Coronary artery (tissue), 2 donors: ENCODE measurements around the gene IQCH.

Experiments used
- DNase-seq: peaks from one replicate; pipeline ENCODE4 v3.0.0-alpha.2; 2017; ENCODE audit warnings: low spot score
- H3K27ac ChIP-seq, 2 donors: fragments of 200-600 bp; sonication (generic); one replicate each; pipeline ENCODE4 v1.5.1; 2016 to 2019
- H3K4me3 ChIP-seq: fragments of 200-600 bp; sonication (generic); 2 replicates; pipeline ENCODE4 v1.5.1; 2016; ENCODE audit warnings: mild to moderate bottlenecking, moderate library complexity
- CTCF ChIP-seq: fragments of 200-600 bp; sonication (generic); IDR thresholded peaks from one replicate; pipeline ENCODE4 v1.5.1; 2019; ENCODE audit warnings: antibody characterized with exemption

The IQCH gene

GRCh38 chr15:67515557-67515956 lies 261.0 kb downstream of the IQCH start:
- DNase-seq, result no peak
- no peak overlapping the region for H3K27ac ChIP-seq
- H3K4me3 ChIP-seq, result no peak overlapping the region
- TF ChIP-seq CTCF, result no peak

GRCh38 chr15:67520321-67521028 lies 265.9 kb downstream of the IQCH start:
- DNase-seq, result no peak
- peak overlapping the region; percentile 90 to 95 for H3K27ac ChIP-seq
- no peak for TF ChIP-seq CTCF
- peak overlapping the region; percentile 89 for H3K4me3 ChIP-seq

GRCh38 chr15:67521029-67521782 lies 266.6 kb downstream of the IQCH start, which contains the start of gene C15orf61:
TSS of gene C15orf61 (plus strand) at chr15:67521131. CDS start at chr15:67521249, 118 bp downstream.
- H3K27ac ChIP-seq, result peak within 1 kb of the TSS; percentile 90 to 95
- peak; percentile 86 for DNase-seq
- TF ChIP-seq CTCF, result no peak

GRCh38 chr15:67521783-67522568 lies 267.4 kb downstream of the IQCH start:
- DNase-seq, result no peak

More at GRCh38 chr15:67521029-67521782, 266.6 kb downstream of the IQCH start, which contains the start of gene C15orf61:
- peak within 1 kb of the TSS; percentile 89 for H3K4me3 ChIP-seq

GRCh38 chr15:67523330-67523729 lies 268.7 kb downstream of the IQCH start:
- Histone ChIP-seq H3K27ac (peak overlapping the region in 1 of 2 donors; percentile 90), H3K4me3 (peak overlapping the region; percentile 89)
- no peak for DNase-seq
- no peak for TF ChIP-seq CTCF

More at GRCh38 chr15:67521783-67522568, 267.4 kb downstream of the IQCH start:
- peak overlapping the region; percentile 89 for H3K4me3 ChIP-seq
- peak overlapping the region; percentile 90 to 95 for H3K27ac ChIP-seq
- no peak for TF ChIP-seq CTCF

- DNase-seq, result no peak
- H3K27ac ChIP-seq, result no peak overlapping the region
- H3K4me3 ChIP-seq, result no peak overlapping the region
- no peak for TF ChIP-seq CTCF
Observed at GRCh38 chr15:67524235-67524634, 269.6 kb downstream of the IQCH start.
